Stimulated activated CD4-positive, alpha-beta T cell treated with anti-CD3 and anti-CD28 coated beads, Interleukin-12 subunit alpha, Interleukin-12 subunit beta, amount 100 ng/mL, for 24 hours (primary cell): Measurements from ENCODE around the gene NR1I3.
A peak's percentile ranks its signal among the peaks of the same experiment; 100 is the strongest.

ENCODE experiments used
- DNase-seq, 2 experiments: peaks; one replicate each; pipeline ENCODE4 v3.0.0-alpha.2; 2020; ENCODE audit warnings: low read depth in 2 of 2

The NR1I3 gene

GRCh38 chr1:161196111-161196510 lies 41.9 kb downstream of the NR1I3 start:
- DNase-seq: no peak

DNA sequence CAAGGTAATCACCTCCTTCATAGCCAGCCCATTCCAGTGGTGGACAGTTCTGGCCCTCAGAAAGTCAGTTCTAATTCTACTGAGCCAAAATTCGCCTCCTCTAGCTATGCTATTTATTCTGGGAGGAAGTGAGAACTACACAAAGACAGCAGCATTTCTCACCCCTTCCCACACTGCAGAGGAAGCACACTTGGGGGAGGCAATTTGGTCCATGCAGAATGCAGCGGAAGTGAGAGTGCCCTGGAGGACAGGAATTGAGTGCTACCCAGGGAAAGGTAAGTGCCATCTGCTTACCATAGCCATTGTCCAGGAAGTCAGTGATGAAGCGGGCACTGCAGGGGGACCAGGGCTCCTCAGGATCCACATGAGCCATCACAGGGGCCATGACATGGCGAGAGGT lies 42.8 kb downstream of the NR1I3 start:
- DNase-seq: no peak

- no peak for DNase-seq
These were observed 44.3 kb downstream of the NR1I3 start for GRCh38 chr1:161193561-161194235.

DNA sequence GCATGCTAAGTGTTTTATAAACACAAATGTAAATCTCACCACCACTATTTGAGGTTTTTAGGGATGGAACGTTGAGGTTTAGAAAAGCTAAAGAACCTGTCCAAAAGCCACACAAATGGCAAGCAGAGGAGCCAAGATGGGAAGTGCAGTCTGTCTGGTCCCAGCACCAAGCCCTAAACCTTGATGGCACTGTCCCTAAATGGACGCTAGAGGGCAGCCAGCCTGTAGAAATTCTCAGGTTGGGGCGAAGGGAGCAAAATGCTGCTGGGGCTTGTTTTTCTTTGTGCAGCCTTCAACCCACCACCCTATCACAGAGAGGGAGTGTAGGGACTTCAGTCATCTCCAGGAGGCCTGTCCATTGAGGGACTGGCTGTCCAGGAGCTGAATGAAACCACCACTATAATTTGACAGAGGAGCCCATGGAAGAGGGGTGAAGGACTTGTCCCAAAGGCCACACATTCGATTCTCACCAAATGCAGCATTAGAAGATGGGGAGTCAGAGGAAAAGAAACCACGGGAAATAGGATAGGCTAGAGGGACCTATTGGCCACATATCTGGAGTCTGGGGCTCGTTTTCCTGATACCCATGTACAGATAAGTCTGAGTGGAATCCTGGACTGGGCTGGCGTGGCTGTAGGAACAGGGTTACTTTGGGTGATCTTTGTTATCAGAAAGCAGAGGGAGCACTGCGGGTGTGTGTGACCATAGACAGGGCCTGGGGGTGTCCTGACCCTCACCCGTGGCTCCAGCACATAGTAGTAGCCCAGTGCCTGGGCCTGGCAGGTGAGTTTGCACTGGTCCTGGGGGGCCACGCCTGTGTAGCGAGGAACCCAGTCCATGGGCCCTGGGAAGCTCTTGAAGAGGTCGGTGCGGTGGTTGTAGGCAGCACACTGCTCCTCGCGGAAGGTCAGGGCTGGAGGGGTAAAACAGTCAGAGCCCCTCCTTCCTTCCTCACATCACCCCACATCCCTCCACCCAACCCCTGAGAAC lies 45.2 kb downstream of the NR1I3 start:
- peak in 1 of 2 experiments; percentile 41 for DNase-seq

DNA sequence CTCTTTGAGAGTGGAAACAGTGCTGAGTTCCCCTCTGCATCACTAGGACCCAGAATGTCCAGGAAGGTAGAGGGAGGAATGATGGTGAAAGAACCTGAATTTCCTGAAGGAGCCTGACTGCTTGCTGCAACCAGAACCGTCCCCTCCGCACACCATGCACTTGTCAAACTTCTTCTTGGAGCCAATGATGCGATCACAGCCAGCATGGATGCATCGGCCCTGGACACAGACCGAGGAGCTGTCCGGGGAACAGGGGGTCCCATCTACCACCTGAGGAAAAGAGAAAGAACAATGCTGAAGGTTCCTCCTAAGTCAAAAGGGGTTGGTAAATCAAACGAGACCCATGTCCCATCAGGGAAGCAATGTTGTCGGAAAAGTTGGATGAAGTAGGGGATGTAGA lies 46.0 kb downstream of the NR1I3 start:
- no peak for DNase-seq

DNA sequence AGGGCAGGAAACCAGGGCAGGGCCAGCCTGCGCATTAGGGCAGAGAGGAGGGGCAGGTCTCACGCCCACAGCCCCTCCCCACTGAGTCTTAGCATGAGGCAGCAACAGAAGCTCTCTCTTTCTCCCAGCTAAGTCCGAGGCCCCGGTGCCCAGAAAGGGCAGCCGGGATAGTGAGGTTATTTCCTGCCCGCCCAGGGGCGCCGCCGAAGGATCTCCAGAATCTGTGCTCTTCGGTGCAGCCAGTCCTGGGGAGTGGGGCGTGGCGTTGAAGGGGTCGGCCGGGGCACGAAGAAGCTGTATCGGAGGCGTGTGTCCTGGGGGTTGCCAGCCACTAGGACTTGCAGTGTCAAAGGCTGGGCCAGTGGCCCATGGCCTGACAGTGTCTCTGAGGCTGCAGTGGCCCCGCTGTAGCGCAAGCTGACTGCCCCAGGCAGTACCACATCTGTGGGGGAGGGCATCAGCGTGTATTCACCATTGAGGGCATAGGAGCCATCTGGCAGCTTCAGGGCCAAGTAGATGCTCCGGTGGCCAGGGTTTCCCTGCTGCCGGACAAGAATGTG lies 47.0 kb downstream of the NR1I3 start:
- DNase-seq: no peak

GRCh38 chr1:161189036-161189435 lies 49.0 kb downstream of the NR1I3 start:
- no peak for DNase-seq

GRCh38 chr1:161188381-161188780 lies 49.6 kb downstream of the NR1I3 start:
- no peak for DNase-seq

GRCh38 chr1:161187311-161187710 lies 50.7 kb downstream of the NR1I3 start:
- no peak for DNase-seq

GRCh38 chr1:161185732-161186311 lies 52.2 kb downstream of the NR1I3 start:
- DNase-seq: no peak

DNA sequence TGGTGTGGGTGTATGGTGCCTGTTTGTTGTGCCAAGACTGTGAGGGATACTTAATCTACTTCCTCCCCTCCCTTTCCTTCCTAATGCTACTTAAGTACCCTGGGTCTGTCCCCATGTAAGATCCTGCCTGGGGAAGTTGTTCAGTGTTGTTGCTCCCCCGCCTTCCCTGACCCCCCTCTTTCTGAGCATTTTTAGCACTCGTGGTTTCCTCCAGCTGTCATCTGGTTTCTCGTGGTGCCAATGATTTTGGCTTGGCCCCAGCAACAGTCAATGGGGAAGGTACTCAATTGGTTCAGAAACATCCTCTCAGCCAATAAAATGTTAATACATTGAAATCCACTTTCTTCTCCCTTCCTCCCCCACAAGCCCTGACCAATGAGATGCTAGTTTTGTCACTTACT lies 52.7 kb downstream of the NR1I3 start:
- DNase-seq: peak in 1 of 2 experiments; percentile 41

DNA sequence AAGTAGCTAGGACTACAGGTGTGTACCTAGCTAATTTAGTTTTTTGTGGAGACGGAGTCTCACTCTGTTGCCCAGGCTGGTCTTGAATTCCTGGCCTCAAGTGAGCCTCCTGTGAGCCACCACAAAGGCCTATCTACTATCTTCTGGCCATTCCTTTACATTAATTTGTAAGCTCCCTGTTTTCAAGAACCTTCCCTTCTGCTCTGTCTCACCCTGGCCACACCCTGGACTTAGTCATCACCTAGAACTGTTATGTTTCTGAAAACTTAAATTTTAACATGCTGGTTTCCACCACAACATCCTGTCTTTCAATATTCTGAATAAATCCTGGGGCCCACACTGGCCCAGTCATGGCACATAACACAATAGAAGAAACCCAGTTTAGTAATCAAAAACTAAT lies 55.8 kb downstream of the NR1I3 start:
- peak in 1 of 2 experiments; percentile 53 for DNase-seq

GRCh38 chr1:161180639-161181038 lies 57.4 kb downstream of the NR1I3 start:
- DNase-seq: no peak

DNA sequence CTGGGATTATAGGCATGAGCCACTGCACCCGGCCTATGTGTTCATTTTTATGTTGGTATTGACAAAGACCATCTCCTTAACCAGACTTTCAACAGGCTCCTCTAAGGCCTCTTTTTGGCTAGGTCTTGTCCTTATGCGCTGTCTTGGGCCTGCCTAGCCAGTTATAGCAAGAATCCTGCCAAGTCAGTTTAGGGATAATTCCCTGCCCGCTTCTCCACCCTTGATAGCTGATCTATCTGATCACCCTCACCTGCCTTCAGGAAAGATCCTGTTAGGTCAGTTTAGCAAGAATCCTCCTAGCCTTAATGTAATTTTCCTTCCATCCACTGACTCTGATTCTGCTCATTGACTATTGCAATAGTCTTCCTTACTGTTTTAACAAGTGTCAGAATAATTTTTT lies 58.3 kb downstream of the NR1I3 start:
- DNase-seq: no peak
